Ishikawa (cell line): ENCODE data around the gene PPFIBP1.

Experiments used
- CEBPB ChIP-seq: IDR thresholded peaks from 2 replicates; pipeline ENCODE4 v1.6.1; 2012
- CREB1 ChIP-seq: IDR thresholded peaks from 2 replicates; pipeline ENCODE4 v1.6.1; 2012; ENCODE audit warnings: low read depth
- EGR1 ChIP-seq: IDR thresholded peaks from 2 replicates; pipeline ENCODE4 v1.6.1; 2012
- EP300 ChIP-seq: IDR thresholded peaks from 2 replicates; pipeline ENCODE4 v1.6.1; 2012; ENCODE audit warnings: borderline replicate concordance
- NFIC ChIP-seq: IDR thresholded peaks from 2 replicates; pipeline ENCODE4 v1.6.1; 2012
- TCF12 ChIP-seq: IDR thresholded peaks from 2 replicates; pipeline ENCODE4 v1.6.1; 2012; ENCODE audit warnings: low read depth
- YY1 ChIP-seq: IDR thresholded peaks from 2 replicates; pipeline ENCODE4 v1.6.1; 2012; ENCODE audit warnings: low read depth
- ZBTB7A ChIP-seq: IDR thresholded peaks from 2 replicates; pipeline ENCODE4 v1.6.1; 2012; ENCODE audit warnings: low read depth
- TF ChIP-seq, protein P1 (sequence below): IDR thresholded peaks from 2 replicates; pipeline ENCODE4 v1.6.1; 2012

DNA sequence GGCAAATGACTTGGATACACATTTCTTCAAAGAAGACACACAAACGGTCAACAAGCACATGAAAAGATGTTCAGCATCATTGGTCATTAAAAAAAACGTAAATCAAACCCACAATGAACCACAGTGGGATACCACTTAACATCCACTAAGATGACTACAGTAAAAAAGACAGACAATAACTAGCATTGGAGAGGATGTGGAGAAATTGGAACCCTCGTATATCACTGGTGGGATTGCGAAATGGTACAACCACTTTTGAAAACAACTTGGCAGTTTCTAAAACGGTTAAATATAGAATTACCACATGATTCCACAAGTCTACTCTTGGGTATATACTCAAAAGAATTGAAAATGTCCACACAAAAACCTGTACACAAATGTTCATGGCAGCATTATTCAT is 25.2 kb upstream of the PPFIBP1 start:
- TF ChIP-seq, protein P1, sequence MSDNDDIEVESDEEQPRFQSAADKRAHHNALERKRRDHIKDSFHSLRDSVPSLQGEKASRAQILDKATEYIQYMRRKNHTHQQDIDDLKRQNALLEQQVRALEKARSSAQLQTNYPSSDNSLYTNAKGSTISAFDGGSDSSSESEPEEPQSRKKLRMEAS: no peak
- TF ChIP-seq ZBTB7A (no peak), CEBPB (peak; percentile 99), EP300 (peak; percentile 80; the same call in 1 of the 2 replicates), EGR1 (no peak), CREB1 (no peak), NFIC (peak; percentile 72), TCF12 (peak; percentile 44; the same call in 1 of the 2 replicates), YY1 (0 out of 2 replicates have a peak, but pooled peaks have one; percentile 22)
